Fibroblast of skin of right quadriceps (primary cell): ENCODE measurements around the gene EPHB4.

Experiments
- DNase-seq: peaks from one replicate; pipeline ENCODE4 v3.0.0-alpha.2; 2013

The EPHB4 gene

GRCh38 chr7:100854146-100854895 lies 27.0 kb upstream of the EPHB4 start:
- DNase-seq: no peak

GRCh38 chr7:100852048-100852872 lies 24.9 kb upstream of the EPHB4 start, which contains the start of gene SLC12A9:
Gene SLC12A9, plus strand, starts transcription at chr7:100852713. Its CDS starts 1,485 bp downstream, at chr7:100854198.
- DNase-seq: peak; percentile 89

GRCh38 chr7:100847360-100847759 lies 20.0 kb upstream of the EPHB4 start:
- DNase-seq: no peak

- no peak for DNase-seq
Measured at GRCh38 chr7:100840470-100841100, 13.3 kb upstream of the EPHB4 start.

- no peak for DNase-seq
Measured at GRCh38 chr7:100839361-100839760, 12.0 kb upstream of the EPHB4 start.

GRCh38 chr7:100837099-100837836 lies 9.9 kb upstream of the EPHB4 start:
- peak; percentile 93 for DNase-seq

- DNase-seq: no peak
Measured at GRCh38 chr7:100836812-100837098, 9.4 kb upstream of the EPHB4 start.

GRCh38 chr7:100835903-100836811 lies 8.8 kb upstream of the EPHB4 start:
- peak; percentile 66 for DNase-seq

GRCh38 chr7:100832281-100832633 lies 4.9 kb upstream of the EPHB4 start:
- no peak for DNase-seq

GRCh38 chr7:100830396-100830795 lies 3.1 kb upstream of the EPHB4 start:
- DNase-seq: no peak

GRCh38 chr7:100829150-100829716 lies 1.9 kb upstream of the EPHB4 start:
- DNase-seq: no peak

- peak; percentile 7 for DNase-seq
Measured at GRCh38 chr7:100826514-100827329, 601 bp downstream of the EPHB4 start.

- peak; percentile 64 for DNase-seq
Measured at GRCh38 chr7:100825751-100826513, 1.4 kb downstream of the EPHB4 start.

GRCh38 chr7:100825215-100825671 lies 2.1 kb downstream of the EPHB4 start:
- no peak for DNase-seq

GRCh38 chr7:100824499-100825214 lies 2.7 kb downstream of the EPHB4 start:
- DNase-seq: no peak

- DNase-seq: no peak
Measured at GRCh38 chr7:100823534-100823933, 3.8 kb downstream of the EPHB4 start.

- no peak for DNase-seq
Measured at GRCh38 chr7:100823140-100823525, 4.2 kb downstream of the EPHB4 start.

- DNase-seq: no peak
Measured at GRCh38 chr7:100822236-100823139, 4.8 kb downstream of the EPHB4 start.
